Naive thymus-derived CD4-positive, alpha-beta T cell (primary cell): Measurements from ENCODE around the gene IRAK2. TPM values are rescaled to one million over a fixed set of nuclear protein-coding genes. Genes with fewer than 3 reads are reported as not detected.

Source experiments
- ATAC-seq: fragments of 150-1000 bp; cut with Tn5 transposase; 2 replicates; pipeline ENCODE4 v1.10.0; 2021; ENCODE audit warnings: mild to moderate bottlenecking, moderate library complexity
- CTCF ChIA-PET: fragments of 350-600 bp; sonication (Branson Sonifier 250); formaldehyde crosslinking; loops from one replicate; lab custom pipeline; 2021; ENCODE audit warnings: antibody characterized with exemption; lab: Charles Lee
- POLR2A ChIA-PET: fragments of 350-600 bp; sonication (Branson Sonifier 250); formaldehyde crosslinking; loops from one replicate; lab custom pipeline; 2021; ENCODE audit warnings: antibody characterized with exemption, inconsistent platforms; lab: Charles Lee
- DNase-seq, 9 donors: peaks; one replicate each; pipeline versions ENCODE4 v3.0.0 to v3.0.0-alpha.2; 2020 to 2022; ENCODE audit warnings: mixed read lengths in 1 of 9
- H3K27ac ChIP-seq: one replicate; pipeline ENCODE4 v1.7.0; 2013; ENCODE audit warnings: mild to moderate bottlenecking, low read depth, low read length, moderate library complexity
- H3K27me3 ChIP-seq, 2 donors: one replicate each; pipeline ENCODE4 v1.7.0; 2013; ENCODE audit warnings: low read length in 2 of 2, mild to moderate bottlenecking in 2 of 2, moderate library complexity in 2 of 2; ENCODE audit not compliant: control insufficient read depth in 2 of 2, insufficient read depth in 2 of 2
- H3K36me3 ChIP-seq, 3 experiments: 1 replicate in 2 of 3; 2 replicates in 1 of 3; pipeline ENCODE4 v1.7.0; 2013; ENCODE audit warnings: low read length in 3 of 3, mild to moderate bottlenecking in 3 of 3, moderate library complexity in 1 of 3; ENCODE audit not compliant: insufficient read depth in 3 of 3, control insufficient read depth in 2 of 3
- H3K4me1 ChIP-seq, 2 donors: one replicate each; pipeline ENCODE4 v1.7.0; 2013; ENCODE audit warnings: low read length in 2 of 2, mild to moderate bottlenecking in 2 of 2, moderate library complexity in 1 of 2; ENCODE audit not compliant: control insufficient read depth in 2 of 2, insufficient read depth in 2 of 2
- H3K4me3 ChIP-seq: 2 replicates; pipeline ENCODE4 v1.7.0; 2013; ENCODE audit warnings: mild to moderate bottlenecking, low read length
- H3K9me3 ChIP-seq, 3 experiments: 1 replicate in 2 of 3; 2 replicates in 1 of 3; pipeline ENCODE4 v1.7.0; 2013; ENCODE audit warnings: low read length in 3 of 3; ENCODE audit not compliant: control insufficient read depth in 2 of 3
- H3K27ac Mint-ChIP-seq, 9 donors: one replicate each; pipeline ENCODE4 v1.8.0; 2020 to 2022; ENCODE audit warnings: mixed read lengths in 9 of 9, mild to moderate bottlenecking in 8 of 9, moderate library complexity in 5 of 9, inconsistent platforms in 2 of 9
- H3K27me3 Mint-ChIP-seq, 5 donors: one replicate each; pipeline ENCODE4 v1.8.0; 2021 to 2022; ENCODE audit warnings: mixed read lengths in 5 of 5, mild to moderate bottlenecking in 1 of 5
- H3K36me3 Mint-ChIP-seq, 5 donors: one replicate each; pipeline ENCODE4 v1.8.0; 2020 to 2022; ENCODE audit warnings: mixed read lengths in 5 of 5, mild to moderate bottlenecking in 3 of 5, inconsistent platforms in 1 of 5
- H3K4me1 Mint-ChIP-seq, 7 donors: one replicate each; pipeline ENCODE4 v1.8.0; 2020 to 2022; ENCODE audit warnings: mixed read lengths in 7 of 7, mild to moderate bottlenecking in 3 of 7, inconsistent platforms in 1 of 7
- H3K4me3 Mint-ChIP-seq, 10 donors: one replicate each; pipeline ENCODE4 v1.8.0; 2020 to 2022; ENCODE audit warnings: mild to moderate bottlenecking in 10 of 10, mixed read lengths in 10 of 10, moderate library complexity in 6 of 10, inconsistent platforms in 2 of 10
- H3K9me3 Mint-ChIP-seq, 11 donors: one replicate each; pipeline ENCODE4 v1.8.0; 2020 to 2022; ENCODE audit warnings: mixed read lengths in 11 of 11, mild to moderate bottlenecking in 4 of 11, inconsistent platforms in 1 of 11, moderate library complexity in 1 of 11
- intact Hi-C, 2 donors: fragments of 100-400 bp; cut with micrococcal nuclease; formaldehyde crosslinking; loops; one replicate each; pipeline ENCODE4 v1.15.1; 2023
- polyA plus RNA-seq, 2 donors: library from polyadenylated mRNA; unstranded; fragments of 300-500 nt; fragmentation: Illumina TruSeq; gene quantifications; one replicate each; pipeline ENCODE4 v1.2.3, GENCODE V29; 2021
- total RNA-seq, 6 experiments: library from RNA in 5 of 6; stranded (reverse) in 5 of 6; gene quantifications; 1 replicate in 5 of 6; 2 replicates in 1 of 6; pipeline ENCODE4 v1.2.3 and lab custom pipeline; 2021 to 2026

IRAK2 gene, protein sequence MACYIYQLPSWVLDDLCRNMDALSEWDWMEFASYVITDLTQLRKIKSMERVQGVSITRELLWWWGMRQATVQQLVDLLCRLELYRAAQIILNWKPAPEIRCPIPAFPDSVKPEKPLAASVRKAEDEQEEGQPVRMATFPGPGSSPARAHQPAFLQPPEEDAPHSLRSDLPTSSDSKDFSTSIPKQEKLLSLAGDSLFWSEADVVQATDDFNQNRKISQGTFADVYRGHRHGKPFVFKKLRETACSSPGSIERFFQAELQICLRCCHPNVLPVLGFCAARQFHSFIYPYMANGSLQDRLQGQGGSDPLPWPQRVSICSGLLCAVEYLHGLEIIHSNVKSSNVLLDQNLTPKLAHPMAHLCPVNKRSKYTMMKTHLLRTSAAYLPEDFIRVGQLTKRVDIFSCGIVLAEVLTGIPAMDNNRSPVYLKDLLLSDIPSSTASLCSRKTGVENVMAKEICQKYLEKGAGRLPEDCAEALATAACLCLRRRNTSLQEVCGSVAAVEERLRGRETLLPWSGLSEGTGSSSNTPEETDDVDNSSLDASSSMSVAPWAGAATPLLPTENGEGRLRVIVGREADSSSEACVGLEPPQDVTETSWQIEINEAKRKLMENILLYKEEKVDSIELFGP
- total RNA-seq, result 1 to 10 TPM; 1.5 to 4.8 (median 2.3) TPM
- polyA plus RNA-seq, result 1 to 10 TPM; 2.3 to 3.8 TPM
- total RNA-seq (lab: John Stamatoyannopoulos, UW), result 11.6 reads per million, percentile 39 among the genes with 10 or more reads in this experiment

DNA sequence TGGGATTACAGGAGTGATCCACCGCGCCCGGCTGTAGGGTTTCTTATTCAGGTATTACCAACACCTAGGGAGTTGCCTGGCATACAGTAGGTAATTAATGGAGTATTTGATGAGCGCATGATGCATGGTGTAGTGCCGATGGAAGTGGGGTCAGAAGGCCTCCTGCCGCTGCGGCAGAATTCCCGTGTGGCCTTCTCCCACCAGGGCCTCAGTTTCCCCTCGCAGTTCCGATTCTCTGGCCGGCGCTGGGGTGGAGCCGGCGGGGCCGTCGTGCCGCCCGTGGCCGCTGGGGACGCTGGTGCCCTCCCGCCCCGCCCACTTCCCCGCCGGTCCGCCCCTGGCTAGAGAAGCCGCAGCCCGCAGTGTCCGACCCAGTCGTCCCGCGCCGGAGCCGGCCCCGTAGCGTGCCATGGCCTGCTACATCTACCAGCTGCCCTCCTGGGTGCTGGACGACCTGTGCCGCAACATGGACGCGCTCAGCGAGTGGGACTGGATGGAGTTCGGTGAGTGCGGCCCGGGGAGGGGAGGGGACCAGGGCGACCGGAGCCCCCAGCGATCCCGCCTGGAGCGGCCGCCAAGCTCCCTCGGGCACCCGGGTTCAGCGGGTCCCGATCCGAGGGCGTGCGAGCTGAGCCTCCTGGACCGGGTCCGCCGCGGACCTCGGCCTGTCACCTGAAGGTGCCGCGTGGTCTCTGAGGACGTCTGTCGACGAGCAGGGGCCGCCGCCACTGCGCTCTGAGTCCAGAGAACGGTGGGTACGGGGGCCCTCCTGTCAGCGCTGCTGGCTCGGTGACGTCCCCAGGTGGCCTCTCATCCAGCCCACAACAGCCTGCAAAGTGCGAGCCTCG lies at the start of gene IRAK2:
Gene IRAK2 (plus strand): TSS at position 374 of the 848 bp plus-strand sequence. CDS start 36 bp downstream, at position 410.
- POLR2A ChIA-PET, result interaction anchor here (0.6 to 1.7 kb wide), 7 partner anchors 26 to 153 kb away, joined by 3 to 9 read pairs (median 3); no protein-coding TSS in a partner anchor
- Histone ChIP-seq H3K9me3 (peaks cover 0 to 8% (median 0%) of the 10 kb centered on the region in 3 experiments), H3K27me3 (no peaks in the 10 kb centered on the region), H3K27ac (peak within 1 kb of the TSS; percentile 68), H3K4me3 (peak within 1 kb of the TSS; percentile 85), H3K36me3 (peaks cover 0 to 5% (median 0%) of the 10 kb centered on the region in 3 experiments), H3K4me1 (peaks cover 5 to 9% of the 10 kb centered on the region in 2 donors)
- Mint-ChIP-seq H3K9me3 (peaks cover 0 to 12% (median 6%) of the 10 kb centered on the region in 11 donors), H3K4me3 (peak within 1 kb of the TSS; percentile 79 to 94 (median 86)), H3K36me3 (peaks cover 0 to 16% (median 12%) of the 10 kb centered on the region in 5 donors), H3K27ac (peak within 1 kb of the TSS; percentile 2 to 89 (median 68)), H3K4me1 (peaks cover 12 to 37% (median 25%) of the 10 kb centered on the region in 7 donors), H3K27me3 (no peaks in the 10 kb centered on the region)
- ATAC-seq (peak; percentile 92), DNase-seq (peak; percentile 25 to 75 (median 57))
- intact Hi-C loops, result loop anchor here (1.0 to 2.0 kb wide), 9 partner anchors 22 to 123 kb away; partner anchors contain the start of genes TATDN2 (in 1 of the 2) and VHL (in 1 of the 2)
- CTCF ChIA-PET, result interaction anchor here (1.1 kb wide), 3 partner anchors 22 to 59 kb away, joined by 3 to 6 read pairs (median 4); no protein-coding TSS in a partner anchor

- POLR2A ChIA-PET, result interaction anchor here (0.6 to 2.8 kb wide), 8 partner anchors 17 to 466 kb away, joined by 3 to 12 read pairs (median 3); partner anchors contain the start of genes CRELD1, MTMR14, TATDN2 and VHL
- peak; percentile 73 to 94 (median 91) for DNase-seq
- Mint-ChIP-seq H3K36me3 (peaks cover 0 to 16% (median 4%) of the 10 kb centered on the region in 5 donors), H3K27me3 (peaks cover 0 to 2% (median 0%) of the 10 kb centered on the region in 5 donors), H3K27ac (peak within 1 kb of the TSS; percentile 92 to 99 (median 98)), H3K4me1 (peaks cover 23 to 48% (median 40%) of the 10 kb centered on the region in 7 donors), H3K9me3 (peaks cover 0 to 4% (median 0%) of the 10 kb centered on the region in 11 donors), H3K4me3 (peak within 1 kb of the TSS; percentile 91 to 100 (median 98))
- H3K9me3 ChIP-seq, result no peaks in the 10 kb centered on the region
- no peaks in the 10 kb centered on the region for H3K27me3 ChIP-seq
- ATAC-seq, result peak; percentile 99
- intact Hi-C loops, result loop anchor here (1.0 to 10.0 kb wide), 18 partner anchors 26 to 721 kb away; partner anchors contain the start of genes BRPF1 (in 2 of the 2), CRELD1 (in 2 of the 2), EMC3 (in 2 of the 2) and FANCD2 (in 2 of the 2)
- peak within 1 kb of the TSS; percentile 85 for H3K27ac ChIP-seq
- CTCF ChIA-PET, result interaction anchor here (0.6 to 1.2 kb wide), 2 partner anchors 26 to 146 kb away, joined by 3 to 4 read pairs; partner anchors contain the start of gene VHL
- peaks cover 0 to 6% (median 0%) of the 10 kb centered on the region in 3 experiments for H3K36me3 ChIP-seq
- peak within 1 kb of the TSS; percentile 83 for H3K4me3 ChIP-seq
- peaks cover 11 to 13% of the 10 kb centered on the region in 2 donors for H3K4me1 ChIP-seq
These were observed 49.2 kb upstream of the IRAK2 start, which contains the start of gene BRK1 for GRCh38 chr3:10115326-10116137. TSS of gene BRK1 (plus strand) at chr3:10115675. CDS start at chr3:10115702, 27 bp downstream.

DNA sequence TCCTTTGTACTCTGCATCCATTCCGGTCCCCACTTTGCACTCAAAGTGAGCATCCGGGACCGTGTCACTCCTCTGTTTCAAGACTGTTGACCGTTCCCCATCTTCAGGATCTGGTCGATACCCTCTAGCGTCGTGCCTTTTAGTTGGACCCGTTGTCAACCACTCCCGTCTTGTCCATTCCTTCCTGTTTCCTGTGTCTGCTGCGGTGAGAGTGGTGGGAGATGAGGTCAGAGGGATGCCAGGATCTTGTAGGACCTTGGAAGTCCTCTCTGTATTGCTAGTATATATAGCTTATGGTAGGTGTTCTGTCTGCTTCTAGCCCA lies 48.6 kb upstream of the IRAK2 start:
- Histone ChIP-seq H3K36me3 (peaks cover 0 to 10% (median 0%) of the 10 kb centered on the region in 3 experiments), H3K9me3 (no peaks in the 10 kb centered on the region), H3K4me1 (peaks cover 11 to 13% of the 10 kb centered on the region in 2 donors), H3K27me3 (no peaks in the 10 kb centered on the region), H3K4me3 (peak overlapping the region; percentile 83), H3K27ac (peak overlapping the region; percentile 85)
- ChIA-PET POLR2A (interaction anchor here (0.6 to 2.8 kb wide), 9 partner anchors 10 to 467 kb away, joined by 3 to 12 read pairs (median 3); partner anchors contain the start of genes CRELD1, MTMR14, PRRT3 and TATDN2), CTCF (no interaction called here)
- DNase-seq (no peak), ATAC-seq (no peak)
- Mint-ChIP-seq H3K36me3 (peaks cover 0 to 20% (median 6%) of the 10 kb centered on the region in 5 donors), H3K27ac (peak overlapping the region; percentile 92 to 99 (median 98)), H3K27me3 (peaks cover 0 to 2% (median 0%) of the 10 kb centered on the region in 5 donors), H3K4me1 (peaks cover 26 to 53% (median 45%) of the 10 kb centered on the region in 7 donors), H3K9me3 (peaks cover 0 to 4% (median 0%) of the 10 kb centered on the region in 11 donors), H3K4me3 (peak overlapping the region; percentile 91 to 100 (median 98))
- intact Hi-C loops, result loop anchor here (1.0 to 10.0 kb wide), 4 partner anchors 184 to 721 kb away; partner anchors contain the start of genes CRELD1 (in 1 of the 2), RPUSD3 (in 1 of the 2), SETD5 (in 1 of the 2) and TADA3 (in 1 of the 2)

GRCh38 chr3:10116928-10117327 lies 47.8 kb upstream of the IRAK2 start:
- peaks cover 0 to 10% (median 0%) of the 10 kb centered on the region in 3 experiments for H3K36me3 ChIP-seq
- ATAC-seq, result no peak
- Mint-ChIP-seq H3K4me1 (peaks cover 27 to 57% (median 49%) of the 10 kb centered on the region in 7 donors), H3K27me3 (peaks cover 0 to 2% (median 0%) of the 10 kb centered on the region in 5 donors), H3K36me3 (peaks cover 0 to 23% (median 7%) of the 10 kb centered on the region in 5 donors), H3K9me3 (peaks cover 0 to 4% (median 0%) of the 10 kb centered on the region in 11 donors), H3K4me3 (peak overlapping the region; percentile 91 to 100 (median 98)), H3K27ac (peak overlapping the region; percentile 92 to 99 (median 98))
- POLR2A ChIA-PET, result interaction anchor here (0.8 to 2.8 kb wide), 7 partner anchors 9 to 184 kb away, joined by 3 to 12 read pairs (median 3); partner anchors contain the start of genes CRELD1, TATDN2 and VHL
- H3K27me3 ChIP-seq, result no peaks in the 10 kb centered on the region
- no peak for DNase-seq
- peak overlapping the region; percentile 83 for H3K4me3 ChIP-seq
- intact Hi-C loops, result loop anchor here (1.0 to 10.0 kb wide), 4 partner anchors 185 to 722 kb away; partner anchors contain the start of genes CRELD1 (in 1 of the 2), RPUSD3 (in 1 of the 2), SETD5 (in 1 of the 2) and TADA3 (in 1 of the 2)
- CTCF ChIA-PET, result interaction anchor here (0.6 kb wide), 1 partner anchor 57 kb away, joined by 3 read pairs; no protein-coding TSS in a partner anchor
- H3K4me1 ChIP-seq, result peaks cover 11 to 13% of the 10 kb centered on the region in 2 donors
- no peaks in the 10 kb centered on the region for H3K9me3 ChIP-seq
- H3K27ac ChIP-seq, result peak overlapping the region; percentile 85
